ENCODE data around the gene ELFN2. TPM values are rescaled to one million over a fixed set of nuclear protein-coding genes. Genes with fewer than 3 reads are reported as not detected.

ELFN2 gene
- total RNA-seq, 1 experiment from 2014 or later: 0.07 TPM

DNA sequence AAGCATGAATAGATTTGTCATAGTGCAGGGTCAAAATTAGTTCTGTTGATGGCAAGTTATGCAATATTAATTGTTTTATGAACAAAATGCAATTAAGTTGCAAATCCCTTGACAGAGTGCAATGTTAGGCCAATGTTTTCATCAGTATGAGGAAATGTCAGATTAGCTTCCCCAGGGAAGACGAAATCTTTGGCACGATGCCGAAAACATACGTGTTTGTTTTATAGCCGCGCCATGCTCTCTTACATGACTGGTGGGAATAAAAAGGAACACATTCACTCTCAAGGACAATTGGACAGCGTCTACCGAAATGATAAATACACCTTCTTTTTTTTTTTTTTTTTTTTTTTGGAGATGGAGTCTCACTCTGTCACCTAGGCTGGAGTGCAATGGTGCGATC is 31.9 kb upstream of the ELFN2 start:
- Histone ChIP-seq H3K4me3 (no peak overlapping the region), H3K27me3 (peaks cover 4% of the 10 kb centered on the region), H3K9me3 (no peaks in the 10 kb centered on the region), H3K36me3 (no peaks in the 10 kb centered on the region)
- no peak for DNase-seq

DNA sequence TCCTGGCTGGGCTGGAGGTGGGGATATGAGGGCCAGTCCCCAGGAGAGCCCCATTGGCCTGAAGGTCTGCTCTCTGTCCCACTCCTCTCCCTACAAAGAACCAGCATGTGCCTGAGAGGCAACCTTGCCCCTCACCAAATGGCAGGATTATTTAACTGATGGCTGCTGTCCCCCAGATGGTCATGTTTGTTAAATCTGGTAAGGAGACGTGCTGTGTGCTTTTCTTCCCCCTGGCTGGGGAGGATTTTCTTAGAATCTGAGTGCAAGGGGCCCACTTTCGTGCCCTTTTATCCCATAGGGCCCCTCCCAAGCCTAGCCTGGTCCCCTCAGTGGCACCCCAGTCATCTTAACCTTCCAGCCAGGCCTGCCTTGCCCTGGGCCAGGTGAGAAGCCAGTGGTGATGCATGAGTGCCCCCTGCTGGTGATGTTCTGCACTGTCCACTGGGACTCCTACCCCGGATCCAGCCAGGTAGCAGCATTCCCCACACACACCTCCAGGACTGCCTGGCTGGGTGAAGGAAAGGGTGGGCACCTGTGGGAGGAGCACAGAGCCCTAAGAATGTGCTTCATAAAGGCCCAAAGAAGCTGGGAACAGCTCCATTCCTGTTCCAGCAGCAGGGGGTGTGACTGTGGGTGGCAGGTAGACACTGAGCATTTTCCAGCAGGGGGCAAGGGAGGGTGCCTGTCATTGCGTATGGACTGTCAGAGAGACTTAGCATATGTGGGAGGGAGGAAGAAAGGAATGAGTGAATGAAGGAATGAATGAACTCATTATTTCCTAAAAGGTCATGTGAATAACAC is 30.0 kb upstream of the ELFN2 start:
- DNase-seq: peak; percentile 38
- no peaks in the 10 kb centered on the region for H3K9me3 ChIP-seq
- peaks cover 2% of the 10 kb centered on the region for H3K27me3 ChIP-seq
- H3K36me3 ChIP-seq: no peaks in the 10 kb centered on the region
- no peak overlapping the region for H3K4me3 ChIP-seq

DNA sequence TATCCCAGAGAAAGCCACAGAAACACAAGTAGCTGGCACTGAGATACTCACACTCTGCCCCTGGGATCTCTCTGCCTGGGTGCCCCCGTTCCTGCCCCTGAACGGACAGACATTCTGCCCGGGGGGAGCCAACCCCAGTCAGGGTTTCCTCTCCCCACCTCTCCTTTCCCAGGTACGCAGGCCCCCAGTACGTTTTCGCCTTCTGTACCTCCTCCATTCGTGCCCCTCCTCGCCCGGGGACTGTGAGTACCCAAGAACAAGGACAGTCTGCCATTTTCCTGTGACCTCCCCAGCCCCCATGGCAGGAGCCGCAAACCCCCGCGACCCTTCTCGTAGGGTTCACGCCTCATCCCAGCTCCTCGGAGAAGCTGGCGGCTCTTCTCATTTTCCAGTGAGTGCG is 29.1 kb upstream of the ELFN2 start:
- no peak for DNase-seq
- Histone ChIP-seq H3K9me3 (no peaks in the 10 kb centered on the region), H3K27me3 (peaks cover 2% of the 10 kb centered on the region; the same call in 1 of the 2 replicates), H3K4me3 (no peak overlapping the region), H3K36me3 (no peaks in the 10 kb centered on the region)

DNA sequence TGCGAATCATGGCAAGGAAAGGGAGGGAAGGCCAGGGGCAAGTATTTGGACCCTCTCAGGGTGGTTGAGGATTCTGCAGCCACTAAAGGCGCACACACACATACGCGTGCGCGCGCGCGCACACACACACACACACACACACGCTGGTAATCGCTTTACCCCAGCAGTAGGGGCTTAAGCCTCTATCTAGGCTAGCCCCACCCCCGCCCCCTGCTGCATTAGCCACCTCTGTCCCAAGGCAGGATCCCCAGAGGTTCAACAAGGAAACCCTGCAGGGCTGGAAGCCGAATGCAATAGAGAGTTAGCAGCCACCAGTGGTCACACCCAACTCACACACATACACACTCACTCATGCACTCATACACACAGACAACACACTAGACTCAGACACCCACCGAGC is 28.6 kb upstream of the ELFN2 start:
- peaks cover 2% of the 10 kb centered on the region; the same call in 1 of the 2 replicates for H3K27me3 ChIP-seq
- H3K9me3 ChIP-seq: no peaks in the 10 kb centered on the region
- no peak for DNase-seq

DNA sequence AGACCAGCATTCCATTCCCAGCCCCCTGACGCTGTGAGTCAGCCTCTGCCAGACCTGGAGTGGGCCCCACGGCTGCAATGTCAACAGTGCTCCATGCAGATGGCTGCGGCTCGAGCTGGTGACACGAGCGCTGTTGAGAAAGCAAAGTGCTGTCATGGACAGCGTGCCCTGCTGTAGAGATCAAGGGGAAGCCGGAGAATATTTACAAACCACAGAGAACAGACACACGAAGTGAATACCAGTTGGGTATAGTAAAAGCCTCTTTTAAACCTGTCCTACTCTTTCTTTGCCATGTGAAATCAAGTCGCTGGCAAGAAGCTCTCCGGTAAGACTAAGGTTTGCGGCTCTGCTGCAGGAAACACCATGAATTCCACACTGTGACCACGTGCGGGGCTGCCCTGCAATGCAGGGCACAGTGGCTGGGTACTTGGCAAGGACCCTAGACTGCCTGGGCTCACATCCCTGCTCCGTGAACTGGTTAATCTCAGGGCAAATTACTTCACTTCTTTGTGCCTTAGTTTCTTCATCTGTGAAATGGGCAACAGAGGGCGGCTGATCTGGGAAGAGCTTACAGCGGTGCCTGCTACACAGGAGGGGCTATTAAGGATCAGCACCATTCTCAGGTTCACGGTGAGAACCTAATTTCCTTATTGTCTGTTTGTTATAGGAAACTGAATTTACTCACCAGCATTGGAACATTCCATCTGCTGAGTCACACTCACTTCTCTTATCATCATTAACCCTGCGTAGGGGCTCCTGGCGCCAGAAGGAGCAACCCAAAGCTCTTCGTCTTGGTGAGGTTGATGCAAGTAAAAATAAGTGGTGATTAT is 27.8 kb upstream of the ELFN2 start:
- H3K9me3 ChIP-seq: no peaks in the 10 kb centered on the region
- H3K36me3 ChIP-seq: no peaks in the 10 kb centered on the region
- DNase-seq: peak; percentile 69
- H3K27me3 ChIP-seq: peaks cover 2% of the 10 kb centered on the region; the same call in 1 of the 2 replicates
- H3K4me3 ChIP-seq: no peak overlapping the region

More for the DNA sequence above, 28.6 kb upstream of the ELFN2 start:
- no peak overlapping the region for H3K4me3 ChIP-seq
- no peaks in the 10 kb centered on the region for H3K36me3 ChIP-seq

DNA sequence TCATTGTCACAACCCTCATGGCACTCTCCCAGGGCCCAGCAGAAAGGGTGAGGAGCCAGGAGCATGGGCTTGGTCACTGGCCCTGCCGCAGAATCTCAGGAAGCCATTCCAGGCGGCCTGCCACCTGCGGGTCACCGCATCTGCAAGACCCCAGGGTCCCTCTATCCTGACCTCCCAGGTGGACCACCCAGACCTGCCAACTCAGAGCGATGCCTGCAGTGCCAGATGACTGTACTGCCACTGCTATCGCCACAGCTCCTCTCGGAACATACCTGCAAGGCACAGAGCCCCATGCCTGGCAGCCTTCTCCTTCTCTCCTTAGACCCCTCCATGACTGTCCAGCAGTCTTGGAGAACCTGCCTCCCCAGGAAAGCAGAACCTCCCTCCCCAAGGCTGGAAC is 26.4 kb upstream of the ELFN2 start:
- Histone ChIP-seq H3K4me3 (no peak overlapping the region), H3K9me3 (no peaks in the 10 kb centered on the region), H3K36me3 (no peaks in the 10 kb centered on the region), H3K27me3 (peaks cover 2% of the 10 kb centered on the region; the same call in 1 of the 2 replicates)
- no peak for DNase-seq

DNA sequence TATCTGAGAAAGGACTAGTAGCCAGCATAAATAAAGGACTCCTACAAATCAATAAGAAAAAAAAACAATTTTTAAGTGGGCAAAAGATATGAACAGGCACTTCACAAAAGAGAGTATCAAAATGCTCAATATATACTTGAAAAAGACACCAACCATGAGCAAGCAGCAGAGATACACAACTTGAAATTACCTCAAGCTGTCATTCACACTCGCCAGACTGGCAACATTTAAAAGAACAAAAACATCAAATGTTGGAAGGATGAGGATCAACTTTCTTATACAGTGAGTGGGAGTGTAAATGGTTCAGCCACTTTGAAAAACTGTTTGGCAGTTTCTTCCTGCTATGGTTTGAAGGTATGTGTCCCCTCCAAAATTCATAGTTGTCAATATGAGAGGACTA is 23.9 kb upstream of the ELFN2 start:
- Histone ChIP-seq H3K27me3 (no peaks in the 10 kb centered on the region), H3K36me3 (no peaks in the 10 kb centered on the region), H3K4me3 (no peak overlapping the region), H3K9me3 (no peaks in the 10 kb centered on the region)
- DNase-seq: no peak

DNA sequence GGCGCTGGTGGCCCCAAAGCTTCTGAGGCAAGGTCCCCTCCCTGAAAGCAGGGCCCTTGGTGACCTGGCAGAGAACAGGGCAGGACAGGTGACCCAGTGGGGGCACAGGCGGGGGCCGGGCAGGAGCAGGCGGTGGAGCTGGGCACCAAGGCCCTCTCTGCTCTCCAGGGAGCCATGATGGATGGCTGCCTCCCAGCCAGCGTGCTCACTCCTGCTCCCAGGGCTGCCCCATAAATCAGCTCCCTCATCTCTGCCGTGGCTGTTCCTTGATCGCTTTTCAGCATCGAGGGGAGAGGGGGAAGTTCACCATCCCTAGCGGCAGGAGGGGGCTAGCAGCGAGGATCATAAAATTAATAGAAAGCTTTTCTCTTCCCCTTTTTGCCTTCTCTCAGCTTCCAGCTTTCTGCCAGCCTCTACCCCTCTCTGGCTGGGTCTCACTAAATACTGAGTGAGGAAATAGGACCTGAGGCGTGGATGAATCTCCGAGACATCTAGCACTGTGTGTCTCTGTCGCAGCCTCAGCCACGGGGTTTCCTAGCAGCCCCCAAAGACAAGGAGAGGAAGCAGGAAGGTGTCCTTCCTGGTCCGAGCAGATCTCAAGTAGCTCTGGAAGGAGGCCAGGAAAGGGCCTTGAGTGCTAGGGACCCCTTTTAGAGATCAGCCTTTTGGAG is 22.2 kb upstream of the ELFN2 start:
- no peaks in the 10 kb centered on the region for H3K9me3 ChIP-seq
- no peak overlapping the region for H3K4me3 ChIP-seq
- no peaks in the 10 kb centered on the region for H3K36me3 ChIP-seq
- DNase-seq: no peak
- H3K27me3 ChIP-seq: no peaks in the 10 kb centered on the region

DNA sequence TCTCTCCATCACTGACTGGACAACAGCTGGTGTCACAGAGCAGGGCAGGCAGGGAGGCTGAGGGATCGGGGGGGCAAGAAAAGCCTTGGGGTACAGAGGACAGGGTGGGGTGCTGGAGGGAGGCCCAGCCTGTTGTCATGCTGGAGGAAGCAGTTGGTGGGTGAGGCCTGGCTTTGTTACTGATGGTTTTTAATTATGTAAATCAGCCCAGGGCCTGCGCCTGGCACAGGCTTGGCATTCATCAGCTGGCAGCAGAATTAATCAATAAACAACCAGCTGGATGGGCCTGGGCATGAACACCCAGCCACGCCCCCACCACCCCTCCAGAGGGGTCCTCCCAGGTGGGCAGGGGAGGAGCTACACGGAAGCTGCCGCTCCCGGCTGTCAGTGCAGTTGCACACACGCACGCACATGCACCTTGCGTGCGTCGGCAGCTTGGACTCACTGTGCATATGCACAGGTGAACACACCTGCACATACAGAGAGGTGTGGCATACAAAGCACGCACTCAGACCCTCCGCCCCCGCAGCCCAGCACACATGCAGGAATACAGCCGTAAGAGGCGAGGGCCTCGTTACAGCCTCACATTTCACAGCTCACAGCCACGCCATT is 21.3 kb upstream of the ELFN2 start:
- DNase-seq: no peak
- no peaks in the 10 kb centered on the region for H3K27me3 ChIP-seq
- no peaks in the 10 kb centered on the region for H3K36me3 ChIP-seq
- H3K9me3 ChIP-seq: no peaks in the 10 kb centered on the region
- H3K4me3 ChIP-seq: no peak overlapping the region

DNA sequence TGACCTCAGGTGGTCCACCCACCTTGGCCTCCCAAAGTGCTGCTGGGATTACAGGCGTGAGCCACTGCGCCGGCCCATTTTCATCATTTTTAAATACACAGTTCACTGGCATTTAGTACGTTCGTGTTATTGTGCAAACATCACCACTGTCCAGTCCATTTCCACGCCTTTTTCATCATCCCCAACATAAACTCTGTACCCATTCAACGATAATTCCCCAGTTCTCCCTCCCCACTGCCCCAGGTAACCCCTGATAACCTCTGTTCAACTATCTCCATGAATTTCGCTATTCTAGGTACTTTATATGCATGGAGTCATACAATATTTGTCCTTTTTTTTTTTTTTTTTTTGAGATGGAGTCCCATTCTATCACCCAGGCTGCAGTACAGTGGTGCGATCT is 18.2 kb upstream of the ELFN2 start:
- Histone ChIP-seq H3K36me3 (no peaks in the 10 kb centered on the region), H3K4me3 (no peak overlapping the region), H3K27me3 (no peaks in the 10 kb centered on the region), H3K9me3 (no peaks in the 10 kb centered on the region)
- DNase-seq: no peak

DNA sequence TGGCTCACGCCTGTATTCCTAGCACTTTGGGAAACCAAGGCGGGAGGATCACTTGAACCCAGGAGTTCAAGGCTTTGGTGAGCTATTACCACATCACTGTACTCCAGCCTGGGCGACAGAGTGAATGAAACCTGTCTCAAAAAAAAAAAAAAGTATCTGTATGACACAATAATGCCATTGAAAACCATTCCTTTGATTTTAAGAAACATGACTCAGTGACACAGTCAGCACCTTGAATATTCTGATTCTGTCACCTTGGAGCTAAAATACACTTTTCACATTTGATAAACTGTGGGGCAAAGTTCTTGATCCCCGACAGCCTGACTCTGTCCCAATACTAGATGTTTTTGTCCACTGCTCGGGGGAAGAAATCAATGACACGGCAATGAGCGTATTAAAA is 16.7 kb upstream of the ELFN2 start:
- no peaks in the 10 kb centered on the region for H3K9me3 ChIP-seq
- H3K4me3 ChIP-seq: no peak overlapping the region
- peaks cover 4% of the 10 kb centered on the region; the same call in 1 of the 2 replicates for H3K27me3 ChIP-seq
- no peak for DNase-seq
- H3K36me3 ChIP-seq: no peaks in the 10 kb centered on the region

DNA sequence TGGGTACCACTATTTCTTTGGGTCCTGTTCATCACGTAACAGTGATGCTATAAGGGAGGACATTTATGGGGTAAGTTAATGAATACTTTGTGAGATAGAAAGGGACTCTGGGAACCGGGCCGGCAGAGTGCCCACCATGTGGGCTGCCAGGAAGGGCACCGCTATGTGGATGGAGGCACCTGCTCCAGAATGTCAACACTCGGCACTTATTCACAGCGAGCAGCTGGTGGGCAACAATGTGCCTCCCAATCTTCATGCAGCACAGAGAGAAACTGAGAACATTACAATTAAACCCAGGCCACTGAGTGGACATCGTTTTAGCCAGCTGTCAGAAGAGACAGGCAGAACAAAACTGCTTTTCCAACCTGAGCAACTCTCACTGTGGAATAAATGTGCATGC is 15.8 kb upstream of the ELFN2 start:
- no peak overlapping the region for H3K4me3 ChIP-seq
- H3K36me3 ChIP-seq: no peaks in the 10 kb centered on the region
- no peaks in the 10 kb centered on the region for H3K9me3 ChIP-seq
- peaks cover 4% of the 10 kb centered on the region; the same call in 1 of the 2 replicates for H3K27me3 ChIP-seq
- no peak for DNase-seq

DNA sequence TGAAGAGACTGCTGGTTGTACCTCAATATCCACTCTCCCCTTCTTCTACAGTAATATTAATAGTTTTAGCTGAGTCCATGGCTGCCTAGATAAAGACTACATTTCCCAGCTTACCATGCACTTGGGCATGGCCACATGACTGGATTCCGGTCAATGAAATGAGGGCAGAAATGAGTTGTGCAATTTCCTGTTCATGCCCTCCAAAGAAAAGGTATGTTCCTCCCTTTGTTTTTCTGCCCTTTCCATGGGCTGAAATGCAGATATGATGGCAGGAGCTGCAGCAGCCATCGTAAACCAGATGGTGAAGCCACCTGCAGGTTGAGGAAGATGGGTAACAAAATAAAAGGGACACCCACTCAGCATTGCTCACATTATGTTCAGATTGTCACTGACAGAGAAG is 15.3 kb upstream of the ELFN2 start:
- no peaks in the 10 kb centered on the region for H3K9me3 ChIP-seq
- peaks cover 4% of the 10 kb centered on the region; the same call in 1 of the 2 replicates for H3K27me3 ChIP-seq
- no peaks in the 10 kb centered on the region for H3K36me3 ChIP-seq
- H3K4me3 ChIP-seq: no peak overlapping the region
- no peak for DNase-seq

DNA sequence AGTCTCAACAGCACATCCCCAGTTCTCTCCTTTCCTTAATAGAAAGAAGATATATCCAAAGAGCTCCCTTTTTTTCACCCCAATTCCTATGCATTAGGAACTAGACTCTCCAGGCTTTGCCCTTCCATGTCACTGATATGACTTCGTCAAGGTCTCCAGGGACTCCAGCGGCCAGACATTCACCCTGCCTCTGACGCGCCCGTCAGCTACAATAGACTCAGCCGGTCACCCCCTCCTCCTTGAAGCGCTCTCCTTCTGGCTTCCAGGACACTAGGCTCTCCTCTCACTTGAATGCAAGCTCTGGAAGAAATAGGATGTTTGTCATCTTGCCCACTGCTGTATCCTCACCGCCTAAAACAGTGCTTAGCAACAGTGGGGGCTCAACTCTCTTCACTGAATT is 14.9 kb upstream of the ELFN2 start:
- no peak for DNase-seq
- H3K9me3 ChIP-seq: no peaks in the 10 kb centered on the region
- H3K27me3 ChIP-seq: peaks cover 4% of the 10 kb centered on the region; the same call in 1 of the 2 replicates
- no peaks in the 10 kb centered on the region for H3K36me3 ChIP-seq
- no peak overlapping the region for H3K4me3 ChIP-seq

DNA sequence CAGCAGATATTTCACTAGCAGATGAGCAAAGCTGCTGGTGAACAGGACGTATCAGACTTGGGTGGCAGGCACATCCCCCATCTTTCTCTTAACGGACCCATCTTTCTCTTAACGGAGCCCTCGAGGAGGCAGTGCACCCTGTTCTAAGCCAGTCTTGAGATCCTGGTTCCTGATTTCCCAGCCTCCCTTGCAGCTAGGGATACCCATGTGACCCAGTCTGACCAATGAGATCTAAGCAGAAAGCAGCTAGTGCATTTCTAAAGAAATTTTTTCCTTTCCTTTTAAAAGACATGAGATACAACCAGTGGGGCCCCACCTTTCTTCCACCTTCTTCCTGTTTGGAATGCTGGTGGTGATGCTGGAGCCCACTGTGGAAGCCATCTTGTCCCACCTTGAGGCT is 13.6 kb upstream of the ELFN2 start:
- Histone ChIP-seq H3K27me3 (peaks cover 4% of the 10 kb centered on the region; the same call in 1 of the 2 replicates), H3K9me3 (no peaks in the 10 kb centered on the region), H3K36me3 (no peaks in the 10 kb centered on the region), H3K4me3 (no peak overlapping the region)
- DNase-seq: no peak

DNA sequence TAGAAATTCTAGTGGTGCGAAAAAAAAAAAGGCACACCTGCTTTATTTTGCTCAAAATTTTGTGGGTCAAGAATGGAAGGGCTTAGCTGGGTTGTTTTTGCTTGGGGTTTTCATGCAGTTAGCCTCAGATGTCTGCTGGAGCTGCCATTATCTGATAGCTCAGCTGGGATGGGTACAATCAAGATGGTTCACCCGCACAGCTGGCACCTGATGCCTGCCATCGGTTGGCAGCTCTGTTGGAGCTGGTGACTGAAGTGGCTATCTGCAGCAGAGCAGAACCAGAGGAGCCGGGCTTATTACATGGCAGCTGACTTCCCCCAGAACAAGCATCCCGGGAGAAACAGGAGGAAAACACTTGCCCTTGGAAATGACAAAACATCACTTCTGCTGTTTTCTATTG is 12.1 kb upstream of the ELFN2 start:
- Histone ChIP-seq H3K9me3 (no peaks in the 10 kb centered on the region), H3K27me3 (peaks cover 4% of the 10 kb centered on the region; the same call in 1 of the 2 replicates), H3K4me3 (no peak overlapping the region), H3K36me3 (no peaks in the 10 kb centered on the region)
- DNase-seq: no peak
